OCI-LY3 (cell line): Measurements from ENCODE around the gene ROR1.

Experiments
- CTCF ChIP-seq: fragments of 200-600, 300-600 bp; sonication (generic); IDR thresholded peaks from 2 replicates; pipeline ENCODE4 v1.5.1; 2014; ENCODE audit warnings: antibody characterized with exemption, low read length, low read depth
- EZH2phosphoT487 ChIP-seq: fragments of 200-600 bp; shearing (Covaris generic); IDR thresholded peaks from 2 replicates; pipeline ENCODE4 v1.6.1; 2018; ENCODE audit warnings: antibody characterized with exemption, mixed run types, low read depth

GRCh38 chr1:64176659-64177058, 402.8 kb downstream of the ROR1 start:
- TF ChIP-seq CTCF (no peak), EZH2phosphoT487 (no peak)
